Measurements from ENCODE around the gene RAI14. TPM values are rescaled to one million over a fixed set of nuclear protein-coding genes. Genes with fewer than 3 reads are reported as not detected.

RAI14 gene
- total RNA-seq, 6 experiments from 2014 or later = 11.9 to 30.8 (median 20.8) TPM

DNA sequence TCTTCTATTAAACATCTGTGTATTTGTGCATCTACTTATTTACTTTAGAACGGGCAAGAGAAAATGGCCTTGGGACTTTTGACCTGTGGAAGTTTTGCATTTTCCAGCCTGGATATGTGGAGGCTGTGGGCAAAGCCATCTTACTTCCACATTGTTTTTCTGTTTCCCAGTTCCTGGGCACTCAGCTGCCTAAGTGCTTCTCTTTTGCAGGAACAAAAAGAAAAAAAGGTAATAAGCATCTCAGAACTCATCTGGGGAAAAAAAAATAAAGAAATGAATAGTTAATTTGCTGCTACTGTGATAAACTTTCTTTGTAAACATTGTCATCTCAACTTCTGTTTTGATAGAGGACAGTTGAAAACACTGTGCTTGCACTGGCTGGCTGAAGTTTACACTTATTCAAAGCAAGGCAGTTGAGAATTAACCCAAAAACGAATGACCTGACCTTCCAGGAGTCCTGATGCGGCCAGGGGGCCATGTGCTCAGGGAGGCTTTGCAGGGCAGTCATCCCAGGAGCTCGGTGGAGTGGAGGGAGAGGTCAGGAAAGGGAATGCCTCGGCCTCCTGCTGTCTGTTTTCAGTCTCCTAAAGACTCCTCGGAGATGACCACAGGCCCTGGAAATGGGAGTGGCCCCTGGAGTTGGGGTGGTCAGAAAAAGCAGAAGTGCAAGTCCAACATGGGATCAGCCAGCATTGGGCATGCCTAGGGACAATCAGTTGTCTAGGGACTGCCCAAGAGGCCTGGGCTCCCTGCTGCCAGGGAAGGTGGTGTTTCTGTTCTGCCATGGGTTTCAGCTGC, 75.5 kb downstream of the RAI14 start:
- H3K36me3 ChIP-seq = no peaks in the 10 kb centered on the region
- no peaks in the 10 kb centered on the region for H3K27me3 ChIP-seq
- no peak for TF ChIP-seq CTCF (IDR thresholded peaks at IDR 0.05)
- no peak for TF ChIP-seq POLR2A (IDR thresholded peaks at IDR 0.05)
- ATAC-seq = peak; percentile 84 to 88 (median 86)
- no peak overlapping the region for H3K4me3 ChIP-seq
- peaks cover 0 to 38% (median 20%) of the 10 kb centered on the region in 4 donors for H3K4me1 ChIP-seq
- DNase-seq = peak; percentile 27 to 76 (median 73)
- 10% methylated on average over 6 of the region's 6 CpGs for WGBS (ENCODE audit: insufficient coverage, low coverage, low lambda C conversion rate, missing lambda C conversion rate)
- H3K9me3 ChIP-seq = no peaks in the 10 kb centered on the region
- intact Hi-C loops (cut with DNase I) = no loop called here
- peak overlapping the region in 2 of 3 donors; percentile 58 to 64 for H3K27ac ChIP-seq

DNA sequence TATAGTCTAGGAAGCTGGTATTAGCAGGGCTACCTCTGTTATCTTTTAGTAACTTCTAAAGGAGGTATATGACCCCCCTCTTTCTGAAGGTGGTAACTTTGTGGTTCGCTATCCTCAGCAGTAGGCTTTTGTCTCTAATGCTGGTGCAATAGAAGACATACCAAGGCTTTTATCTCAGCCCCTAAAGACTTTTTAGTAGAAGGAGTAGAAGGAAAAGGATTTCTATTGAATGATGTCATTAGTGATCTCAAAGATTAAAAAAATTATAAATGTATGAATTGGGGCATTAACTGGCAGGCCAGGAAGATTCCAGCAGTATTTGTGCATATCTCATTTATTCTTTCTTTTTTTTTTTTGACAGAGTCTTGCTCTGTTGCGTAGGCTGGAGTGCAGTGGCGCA, 78.2 kb downstream of the RAI14 start:
- H3K27me3 ChIP-seq = no peaks in the 10 kb centered on the region
- 93% methylated on average over 3 of the region's 3 CpGs for WGBS (ENCODE audit: insufficient coverage, low coverage, low lambda C conversion rate, missing lambda C conversion rate)
- no peak overlapping the region for H3K4me3 ChIP-seq
- H3K9me3 ChIP-seq = no peaks in the 10 kb centered on the region
- H3K4me1 ChIP-seq = peaks cover 0 to 45% (median 16%) of the 10 kb centered on the region in 4 donors
- H3K36me3 ChIP-seq = no peaks in the 10 kb centered on the region
- H3K27ac ChIP-seq = no peak overlapping the region
- intact Hi-C loops (cut with DNase I) = no loop called here
- no peak for DNase-seq
- TF ChIP-seq POLR2A (IDR thresholded peaks at IDR 0.05) (no peak), CTCF (IDR thresholded peaks at IDR 0.05) (no peak)
- ATAC-seq = no peak

- H3K27me3 ChIP-seq = no peaks in the 10 kb centered on the region
- WGBS (ENCODE audit: insufficient coverage, low coverage, low lambda C conversion rate, missing lambda C conversion rate) = 77% methylated on average over 12 of the region's 19 CpGs
- no peaks in the 10 kb centered on the region for H3K9me3 ChIP-seq
- H3K4me1 ChIP-seq = peaks cover 0 to 37% (median 13%) of the 10 kb centered on the region in 4 donors
- TF ChIP-seq POLR2A (IDR thresholded peaks at IDR 0.05) = no peak
- TF ChIP-seq CTCF (IDR thresholded peaks at IDR 0.05) = no peak
- DNase-seq = no peak
- H3K36me3 ChIP-seq = no peaks in the 10 kb centered on the region
- intact Hi-C loops (cut with DNase I) = no loop called here
- no peak overlapping the region for H3K27ac ChIP-seq
- no peak overlapping the region for H3K4me3 ChIP-seq
- no peak for ATAC-seq
Measured at GRCh38 chr5:34735491-34736426, 79.6 kb downstream of the RAI14 start.

DNA sequence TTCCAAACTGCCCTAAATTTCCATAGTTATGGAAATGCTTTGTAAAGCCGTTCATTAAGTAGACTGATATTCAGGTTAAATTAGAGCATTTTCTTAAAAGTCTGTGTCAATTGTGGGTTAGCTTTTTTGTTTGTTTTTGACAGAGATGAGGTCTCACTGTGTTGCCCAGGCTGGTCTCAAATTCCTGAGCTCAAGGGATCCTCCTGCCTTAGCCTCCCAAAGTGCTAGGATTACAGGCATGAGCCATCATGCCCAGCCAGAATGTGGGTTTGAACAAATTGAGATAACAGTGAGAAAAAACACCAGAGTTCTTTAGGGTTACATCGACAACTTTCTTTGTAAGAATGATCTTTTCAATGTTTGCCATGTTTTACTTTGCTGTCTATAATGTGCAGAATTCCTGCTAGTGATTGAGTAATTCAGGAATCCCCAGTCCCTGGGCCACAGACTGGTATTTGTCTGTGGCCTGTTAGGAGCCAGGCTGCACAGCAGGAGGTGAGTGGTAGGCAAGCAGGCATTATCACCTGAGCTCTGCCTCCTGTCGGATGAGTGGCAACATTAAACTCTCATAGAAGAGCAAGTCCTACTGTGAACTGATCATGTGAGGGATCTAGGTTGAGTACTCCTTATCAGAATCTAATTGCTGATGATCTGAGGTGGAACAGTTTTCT, 80.5 kb downstream of the RAI14 start:
- Histone ChIP-seq H3K4me1 (peaks cover 0 to 29% (median 10%) of the 10 kb centered on the region in 4 donors), H3K4me3 (no peak overlapping the region), H3K27me3 (no peaks in the 10 kb centered on the region), H3K9me3 (no peaks in the 10 kb centered on the region), H3K36me3 (no peaks in the 10 kb centered on the region), H3K27ac (no peak overlapping the region)
- intact Hi-C loops (cut with DNase I) = no loop called here
- TF ChIP-seq POLR2A (IDR thresholded peaks at IDR 0.05) (no peak), CTCF (IDR thresholded peaks at IDR 0.05) (peak in 2 of 4 donors; percentile 17 to 32)
- 67% methylated on average over 3 of the region's 3 CpGs for WGBS (ENCODE audit: insufficient coverage, low coverage, low lambda C conversion rate, missing lambda C conversion rate)
- DNase-seq = peak in 1 of 3 donors; percentile 31
- ATAC-seq = peak; percentile 59 to 87 (median 70)

Data from right lobe of liver (tissue), 6 donors.